Body of pancreas (tissue), 4 donors: ENCODE results near the gene TMEM184A.
A peak's percentile ranks its signal among the peaks of the same experiment; 100 is the strongest.

Experiments used
- CTCF ChIP-seq, 7 experiments: fragments of 450-650 bp in 4 of 7; fragments of 200-600 bp in 3 of 7; sonication (generic) in 3 of 7; IDR thresholded peaks; one replicate each; pipeline ENCODE4 v1.5.1; 2016 to 2019; ENCODE audit warnings: antibody characterized with exemption in 7 of 7
- POLR2A ChIP-seq, 3 donors: fragments of 450-650 bp; IDR thresholded peaks; one replicate each; pipeline ENCODE4 v1.6.1; 2016; ENCODE audit warnings: antibody characterized with exemption in 3 of 3, mild to moderate bottlenecking in 2 of 3

GRCh38 chr7:1532456-1533254, 23.4 kb downstream of the TMEM184A start:
- TF ChIP-seq CTCF (IDR thresholded peaks at IDR 0.05) (no peak), POLR2A (IDR thresholded peaks at IDR 0.05) (peak; percentile 89 to 94 (median 93))
